HG02678 (cell line): Measurements from ENCODE around the gene OR2T5.
"Not testable (repeated sequence)": the region's sequence is repeated elsewhere in the genome, so short reads cannot be mapped to it uniquely, and the experiment has no call there.

Source experiments
- ATAC-seq: cut with Tn5 transposase; IDR thresholded peaks from one replicate; pipeline ENCODE4 v1.9.1; 2021; ENCODE audit warnings: mild to moderate bottlenecking, moderate library complexity; ENCODE audit not compliant: unreplicated experiment

Gene OR2T5

GRCh38 chr1:248500305-248501035 lies 12.1 kb downstream of the OR2T5 start:
- ATAC-seq: not testable (repeated sequence)

GRCh38 chr1:248507773-248508172 lies 19.4 kb downstream of the OR2T5 start, which contains the start of gene OR2G6:
OR2G6 (plus strand) TSS chr1:248508073; CDS start chr1:248521647, 13,574 bp downstream.
- ATAC-seq: not testable (repeated sequence)

- not testable (repeated sequence) for ATAC-seq
Observed at GRCh38 chr1:248510217-248510616, 21.8 kb downstream of the OR2T5 start.

- no peak for ATAC-seq
Observed at GRCh38 chr1:248521856-248522255, 33.5 kb downstream of the OR2T5 start.

- peak; percentile 49 for ATAC-seq
Observed at GRCh38 chr1:248537449-248537848, 49.1 kb downstream of the OR2T5 start.
